Body of pancreas (tissue), 4 donors: ENCODE measurements around the gene WNK2. TPM values are rescaled to one million over a fixed set of nuclear protein-coding genes. Genes with fewer than 3 reads are reported as not detected.

Source experiments
- ATAC-seq: fragments of 150-250 bp; one replicate; pipeline ENCODE4 v1.9.1; 2016
- DNase-seq, 4 donors: peaks; one replicate each; pipeline ENCODE4 v3.0.0-alpha.2; 2019
- H3K27ac ChIP-seq, 4 donors: fragments of 200-600 bp; sonication (generic); 1 replicate in 3 of 4; 2 replicates in 1 of 4; pipeline versions ENCODE4 v1.5.1 to v1.6.1; 2016 to 2019; ENCODE audit warnings: mild to moderate bottlenecking in 1 of 4, mixed read lengths in 1 of 4, moderate library complexity in 1 of 4
- H3K27me3 ChIP-seq, 2 donors: fragments of 200-600 bp; sonication (generic); one replicate each; pipeline ENCODE4 v1.6.0; 2016; ENCODE audit warnings: mild to moderate bottlenecking in 1 of 2
- H3K36me3 ChIP-seq, 2 donors: fragments of 200-600 bp; sonication (generic); replicated peaks in 1 of 2; 2 replicates each; pipeline ENCODE4 v1.5.1; 2016; ENCODE audit warnings: low read depth in 2 of 2; ENCODE audit not compliant: insufficient read depth in 1 of 2
- H3K4me1 ChIP-seq: fragments of 200-600 bp; sonication (generic); one replicate; pipeline ENCODE4 v1.6.0; 2016
- H3K4me3 ChIP-seq, 2 donors: fragments of 200-600 bp; sonication (generic); 1 replicate in 1 of 2; 2 replicates in 1 of 2; pipeline ENCODE4 v1.5.1; 2016 to 2019
- H3K9me3 ChIP-seq, 3 donors: fragments of 200-600 bp; sonication (generic); 1 replicate in 2 of 3; 2 replicates in 1 of 3; pipeline ENCODE4 v1.5.1; 2016
- POLR2A ChIP-seq, 3 donors: fragments of 450-650 bp; IDR thresholded peaks; one replicate each; pipeline ENCODE4 v1.6.1; 2016; ENCODE audit warnings: antibody characterized with exemption in 3 of 3, mild to moderate bottlenecking in 2 of 3
- WGBS, 2 donors: methylation state at CpG; one replicate each; pipeline ENCODE4 v1.1.5; 2017; 5-methylcytosine and 5-hydroxymethylcytosine counted together
- intact Hi-C: fragments of 100-400 bp; cut with DNase I; formaldehyde crosslinking; loops from one replicate; pipeline ENCODE4 v1.15.1; 2023
- total RNA-seq, 2 donors: library from RNA; depleted of rRNA; stranded (reverse); fragments of >200 nt; gene quantifications; one replicate each; pipeline ENCODE4 v1.1.0, GENCODE V29; 2016
- TF ChIP-seq, protein P1 (sequence below), 7 experiments: fragments of 450-650 bp in 4 of 7; fragments of 200-600 bp in 3 of 7; sonication (generic) in 3 of 7; IDR thresholded peaks; one replicate each; pipeline ENCODE4 v1.5.1; 2016 to 2019; ENCODE audit warnings: antibody characterized with exemption in 7 of 7

The WNK2 gene
- total RNA-seq, 2 donors from 2014 or later = 85.4 to 173 TPM

DNA sequence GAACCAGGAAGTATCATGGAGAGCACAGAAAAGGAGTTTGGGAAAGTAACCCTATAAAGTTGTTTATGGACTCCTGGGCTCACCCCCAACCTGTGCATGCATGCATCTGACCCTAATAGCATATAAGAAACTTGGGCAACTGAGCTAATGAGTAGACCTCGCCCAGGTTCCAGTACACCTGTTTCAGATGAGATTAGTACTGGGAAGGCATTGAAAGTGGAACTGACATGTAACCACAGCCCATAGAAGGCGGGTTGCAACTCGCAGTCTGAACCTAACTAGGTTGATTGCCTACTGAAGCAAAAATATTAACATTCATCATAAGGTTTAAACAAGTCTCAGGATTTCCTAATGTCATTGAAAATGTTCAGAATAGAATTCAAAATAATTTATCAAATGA is 87.0 kb downstream of the WNK2 start:
- ATAC-seq = no peak
- no peak for DNase-seq
- 93 to 94% methylated on average over 3 of the region's 3 CpGs for WGBS, 2 donors
- Histone ChIP-seq H3K9me3 (no peaks in the 10 kb centered on the region), H3K27ac (no peak overlapping the region), H3K27me3 (no peaks in the 10 kb centered on the region), H3K36me3 (no peaks in the 10 kb centered on the region), H3K4me3 (no peak overlapping the region), H3K4me1 (peaks cover 35% of the 10 kb centered on the region)
- intact Hi-C loops = no loop called here
- no peak for TF ChIP-seq POLR2A (IDR thresholded peaks at IDR 0.05)
- TF ChIP-seq, protein P1, sequence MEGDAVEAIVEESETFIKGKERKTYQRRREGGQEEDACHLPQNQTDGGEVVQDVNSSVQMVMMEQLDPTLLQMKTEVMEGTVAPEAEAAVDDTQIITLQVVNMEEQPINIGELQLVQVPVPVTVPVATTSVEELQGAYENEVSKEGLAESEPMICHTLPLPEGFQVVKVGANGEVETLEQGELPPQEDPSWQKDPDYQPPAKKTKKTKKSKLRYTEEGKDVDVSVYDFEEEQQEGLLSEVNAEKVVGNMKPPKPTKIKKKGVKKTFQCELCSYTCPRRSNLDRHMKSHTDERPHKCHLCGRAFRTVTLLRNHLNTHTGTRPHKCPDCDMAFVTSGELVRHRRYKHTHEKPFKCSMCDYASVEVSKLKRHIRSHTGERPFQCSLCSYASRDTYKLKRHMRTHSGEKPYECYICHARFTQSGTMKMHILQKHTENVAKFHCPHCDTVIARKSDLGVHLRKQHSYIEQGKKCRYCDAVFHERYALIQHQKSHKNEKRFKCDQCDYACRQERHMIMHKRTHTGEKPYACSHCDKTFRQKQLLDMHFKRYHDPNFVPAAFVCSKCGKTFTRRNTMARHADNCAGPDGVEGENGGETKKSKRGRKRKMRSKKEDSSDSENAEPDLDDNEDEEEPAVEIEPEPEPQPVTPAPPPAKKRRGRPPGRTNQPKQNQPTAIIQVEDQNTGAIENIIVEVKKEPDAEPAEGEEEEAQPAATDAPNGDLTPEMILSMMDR (IDR thresholded peaks at IDR 0.05) = no peak

DNA sequence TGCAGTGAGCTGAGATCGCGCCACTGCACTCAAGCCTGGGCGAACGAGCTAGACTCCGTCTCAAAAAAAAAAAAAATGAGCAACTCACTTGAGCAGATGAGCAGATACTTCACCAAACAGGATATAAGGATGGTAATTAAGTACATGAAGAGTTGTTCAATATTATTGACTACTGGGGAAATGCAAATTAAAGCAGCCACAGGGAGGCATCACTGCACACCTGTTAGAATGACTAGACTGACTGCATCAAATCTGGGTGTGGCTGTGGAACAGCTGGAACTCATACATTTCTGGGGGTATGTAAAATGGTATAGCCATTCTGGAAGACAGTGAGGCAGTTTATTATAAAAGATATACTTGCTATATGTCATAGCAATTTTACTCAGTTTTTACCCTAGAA is 93.0 kb downstream of the WNK2 start:
- no peak overlapping the region for H3K27ac ChIP-seq
- TF ChIP-seq POLR2A (IDR thresholded peaks at IDR 0.05) = no peak
- TF ChIP-seq, protein P1 (IDR thresholded peaks at IDR 0.05) = no peak
- no peaks in the 10 kb centered on the region for H3K36me3 ChIP-seq
- no peaks in the 10 kb centered on the region for H3K4me1 ChIP-seq
- no peaks in the 10 kb centered on the region for H3K9me3 ChIP-seq
- 95 to 98% methylated on average over 5 of the region's 5 CpGs for WGBS, 2 donors
- ATAC-seq = no peak
- H3K4me3 ChIP-seq = no peak overlapping the region
- intact Hi-C loops = no loop called here
- DNase-seq = no peak
- no peaks in the 10 kb centered on the region for H3K27me3 ChIP-seq

DNA sequence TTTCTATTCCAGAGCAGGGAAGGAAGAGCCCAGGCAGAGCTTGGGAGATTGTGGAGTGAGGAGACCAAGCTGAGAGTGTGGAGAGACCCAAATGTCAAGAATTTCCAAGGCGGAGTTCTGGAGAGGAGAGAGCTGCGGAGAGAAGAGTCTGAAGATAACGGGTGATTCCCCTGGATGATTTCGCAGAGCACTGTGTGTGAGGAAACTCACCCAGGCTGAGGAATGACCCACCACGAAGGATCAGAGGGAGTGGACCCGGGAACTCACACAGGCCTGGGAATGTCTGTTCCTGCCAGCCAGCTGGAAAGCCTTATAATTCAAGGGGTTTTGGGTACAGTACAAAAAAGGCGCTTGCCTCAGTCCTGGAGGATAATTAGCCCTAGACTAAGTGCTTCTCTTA is 94.2 kb downstream of the WNK2 start:
- Histone ChIP-seq H3K9me3 (no peaks in the 10 kb centered on the region), H3K4me1 (no peaks in the 10 kb centered on the region), H3K4me3 (no peak overlapping the region), H3K27ac (no peak overlapping the region), H3K27me3 (no peaks in the 10 kb centered on the region), H3K36me3 (no peaks in the 10 kb centered on the region)
- WGBS, 2 donors = 77 to 92% methylated on average over 7 of the region's 7 CpGs
- no peak for ATAC-seq
- intact Hi-C loops = no loop called here
- TF ChIP-seq POLR2A (IDR thresholded peaks at IDR 0.05) = no peak
- TF ChIP-seq, protein P1 (IDR thresholded peaks at IDR 0.05) = no peak
- no peak for DNase-seq

DNA sequence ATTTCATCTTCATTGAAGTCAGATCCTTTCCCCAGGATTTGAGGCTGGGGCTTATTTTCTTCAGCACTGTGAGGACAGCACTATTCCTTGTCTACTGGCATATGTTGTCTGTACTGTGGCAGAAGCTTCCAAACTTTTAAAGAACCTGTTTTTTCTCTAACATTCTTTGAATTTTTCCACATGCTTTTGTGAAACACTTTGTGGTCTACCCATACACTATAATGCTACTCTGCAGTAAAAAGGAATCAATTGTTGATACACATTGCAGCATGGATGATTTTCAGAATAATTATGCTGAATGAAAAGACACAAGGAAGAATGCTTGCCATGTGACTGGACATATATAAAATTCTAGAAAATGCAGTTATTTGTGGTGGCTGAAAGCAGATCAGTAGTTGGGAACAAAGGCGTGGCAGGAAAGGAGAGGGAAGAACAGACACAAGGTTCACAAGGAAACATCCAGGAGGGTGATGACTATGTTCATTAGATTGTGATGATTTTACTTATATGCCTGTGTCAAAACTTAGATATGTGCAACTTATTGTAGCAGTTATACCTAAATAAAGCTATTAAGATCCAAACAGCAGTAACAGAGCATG is 96.8 kb downstream of the WNK2 start:
- Histone ChIP-seq H3K36me3 (no peaks in the 10 kb centered on the region), H3K9me3 (no peaks in the 10 kb centered on the region), H3K27ac (no peak overlapping the region), H3K4me1 (no peaks in the 10 kb centered on the region), H3K27me3 (no peaks in the 10 kb centered on the region), H3K4me3 (no peak overlapping the region)
- DNase-seq (no peak), ATAC-seq (no peak)
- intact Hi-C loops = no loop called here
- TF ChIP-seq, protein P1 (IDR thresholded peaks at IDR 0.05) = no peak
- no peak for TF ChIP-seq POLR2A (IDR thresholded peaks at IDR 0.05)
- WGBS, 2 donors = 95 to 97% methylated on average over 1 of the region's 1 CpG
